Activated effector memory CD4-positive, alpha-beta T cell treated with Interleukin-2 at 50 U/mL for 16 hours (primary cell): Measurements from ENCODE around the gene RPL22.

Source experiments
- DNase-seq: peaks from one replicate; pipeline ENCODE4 v3.0.0-alpha.2; 2020

The RPL22 gene

DNA sequence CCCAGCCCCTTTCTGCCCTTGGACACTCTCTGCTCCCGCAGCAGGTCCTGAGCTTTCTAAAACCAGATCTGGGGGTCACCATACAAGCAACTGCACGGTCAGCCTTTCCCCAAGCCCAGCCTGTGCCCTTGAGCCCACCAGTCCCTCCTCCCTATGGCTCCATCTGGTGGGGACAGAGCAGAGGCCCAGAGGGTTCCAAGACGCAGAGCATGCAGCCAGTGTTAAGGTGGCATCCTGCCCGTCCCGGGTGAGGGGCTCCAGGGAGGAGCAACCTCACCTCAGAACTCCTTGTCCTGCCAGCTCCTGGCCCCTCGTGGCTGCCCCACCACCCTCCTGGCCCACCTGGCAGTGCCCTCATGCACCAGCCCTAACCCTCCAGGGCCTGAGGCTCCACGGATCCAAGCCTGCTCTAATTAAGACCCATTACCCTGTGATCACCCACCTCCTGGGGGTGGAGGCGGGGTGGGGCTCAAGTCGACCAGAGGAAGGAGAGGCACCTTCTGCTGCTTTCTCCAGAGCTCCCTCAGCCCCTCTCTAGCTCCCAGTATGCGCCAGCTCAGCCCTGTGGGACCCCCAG is 27.8 kb downstream of the RPL22 start:
- DNase-seq, result no peak

DNA sequence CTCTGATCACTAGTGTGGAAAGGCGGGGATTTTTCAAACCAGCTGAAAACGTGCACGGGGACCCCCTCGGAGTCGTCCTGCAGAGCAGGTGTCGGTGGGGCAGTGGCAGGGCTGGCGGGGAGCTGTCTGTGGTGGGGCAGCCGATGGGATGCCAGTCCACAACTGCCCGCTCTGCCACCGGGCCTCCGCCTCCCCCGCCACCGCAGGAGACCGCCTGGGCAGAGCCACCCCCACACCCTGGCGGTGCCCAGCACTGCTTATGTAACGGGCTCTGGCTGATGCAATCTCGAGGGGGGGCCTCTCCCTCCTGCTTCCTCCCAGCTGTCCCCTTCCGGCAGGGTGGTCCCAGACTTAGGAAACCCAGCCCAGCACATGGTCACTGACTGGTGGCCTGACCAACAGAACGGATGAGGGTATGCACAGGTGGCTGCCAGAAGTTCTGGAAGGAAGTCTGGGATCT is 28.6 kb downstream of the RPL22 start:
- no peak for DNase-seq

GRCh38 chr1:6170116-6170741 is 29.2 kb downstream of the RPL22 start:
- no peak for DNase-seq

DNA sequence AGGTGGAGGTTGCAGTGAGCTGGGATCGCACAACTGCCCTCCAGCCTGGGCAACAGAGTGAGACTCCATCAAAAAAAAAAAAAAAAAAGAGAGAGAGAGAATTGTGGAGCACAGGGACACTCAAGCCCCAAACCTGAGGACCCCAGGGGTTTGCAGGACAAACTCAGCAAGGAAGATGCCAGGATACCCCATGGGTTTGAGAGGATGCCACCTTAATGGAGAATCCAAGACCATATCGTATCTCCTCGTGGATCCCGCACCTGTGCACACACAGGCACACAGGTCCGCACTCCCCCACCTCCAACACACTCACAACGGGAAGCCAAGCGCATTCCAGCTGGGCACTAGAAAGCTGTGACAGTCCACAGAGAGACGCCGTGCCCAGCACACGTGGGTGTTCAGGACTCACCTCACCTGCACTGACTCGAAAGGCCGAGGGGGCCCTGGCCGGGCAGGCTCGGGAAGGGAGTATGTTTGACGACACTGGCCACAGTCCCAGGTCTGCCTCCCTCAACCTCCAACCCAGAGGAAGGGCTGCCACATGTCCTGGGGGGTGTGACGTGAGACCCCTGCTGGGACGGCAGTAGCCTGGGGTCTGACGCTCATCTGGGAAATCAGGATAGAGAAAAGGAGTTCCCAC is 30.3 kb downstream of the RPL22 start:
- DNase-seq, result no peak

GRCh38 chr1:6167391-6168303 is 31.7 kb downstream of the RPL22 start:
- DNase-seq, result no peak

- no peak for DNase-seq
These were observed 32.6 kb downstream of the RPL22 start for GRCh38 chr1:6166655-6167390.

GRCh38 chr1:6166221-6166620 is 33.2 kb downstream of the RPL22 start:
- no peak for DNase-seq

DNA sequence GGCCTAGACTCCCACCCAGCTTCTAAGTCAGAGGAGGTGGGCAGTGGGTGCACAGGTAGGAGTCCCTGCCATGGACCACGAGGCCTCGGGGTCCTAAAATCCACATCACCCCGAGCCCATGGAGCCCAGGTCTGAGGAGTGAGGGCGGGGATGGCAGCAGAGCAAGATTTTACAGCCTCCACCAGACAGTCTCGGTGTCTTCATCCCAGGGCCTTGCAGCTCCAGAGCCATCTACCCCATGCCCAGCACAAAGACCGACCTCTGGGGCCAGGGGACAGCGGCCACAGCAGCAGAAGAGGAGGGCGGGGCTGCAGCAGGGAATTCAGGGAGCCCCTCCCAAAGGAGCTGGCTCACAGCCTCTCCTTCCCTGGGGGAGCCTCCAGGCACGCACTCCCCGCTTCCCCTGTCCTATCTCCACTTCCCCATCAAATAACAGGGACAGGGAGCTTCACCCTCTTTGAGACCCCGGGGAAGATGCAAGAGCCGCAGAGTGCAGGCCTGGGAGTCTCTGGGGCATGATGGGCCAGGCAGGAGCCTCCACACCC is 33.9 kb downstream of the RPL22 start:
- DNase-seq, result no peak

- DNase-seq, result no peak
These were observed 34.4 kb downstream of the RPL22 start for GRCh38 chr1:6165027-6165426.

- DNase-seq, result no peak
These were observed 35.3 kb downstream of the RPL22 start for GRCh38 chr1:6163973-6164617.

DNA sequence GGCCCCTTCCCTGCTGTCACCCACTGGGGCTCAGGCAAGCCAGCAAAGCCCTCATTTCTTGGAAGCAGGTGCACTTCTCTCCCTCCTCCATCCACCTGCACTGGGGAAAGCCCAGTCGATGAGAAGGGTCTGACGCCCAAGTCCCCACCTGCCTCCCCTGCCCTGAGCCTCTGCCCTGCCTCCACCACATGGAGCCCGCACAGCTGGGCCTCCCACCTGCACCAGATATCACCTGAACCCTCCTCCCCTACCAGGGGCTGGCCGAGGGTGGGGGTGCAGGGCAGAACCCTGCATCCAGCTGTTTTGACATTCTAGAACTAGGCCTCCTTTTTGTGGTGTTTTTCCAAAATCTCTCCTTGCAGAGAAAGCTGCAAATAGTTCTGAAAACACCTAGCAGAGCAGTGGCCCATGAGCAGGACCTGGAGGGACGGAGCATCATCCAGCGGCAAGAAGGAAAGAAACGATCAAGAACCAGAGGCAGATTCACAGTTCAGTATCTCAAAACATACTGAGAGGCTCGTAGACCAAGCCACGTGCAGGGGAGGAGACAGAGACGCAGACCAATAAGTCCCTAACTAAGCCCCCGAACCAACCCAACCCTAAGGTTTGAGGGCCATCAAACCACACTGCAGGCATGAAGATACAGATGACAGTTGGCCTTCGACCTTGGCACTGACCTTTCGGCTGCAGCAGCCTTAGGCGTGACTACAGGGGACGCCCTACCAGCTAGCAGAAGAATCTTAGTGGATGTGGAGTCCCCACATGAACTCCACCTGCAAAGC is 36.0 kb downstream of the RPL22 start:
- no peak for DNase-seq

- DNase-seq, result no peak
These were observed 36.6 kb downstream of the RPL22 start for GRCh38 chr1:6162773-6163172.

GRCh38 chr1:6162341-6162740 is 37.1 kb downstream of the RPL22 start:
- DNase-seq, result no peak

- DNase-seq, result no peak
These were observed 41.2 kb downstream of the RPL22 start for GRCh38 chr1:6158181-6158580.

DNA sequence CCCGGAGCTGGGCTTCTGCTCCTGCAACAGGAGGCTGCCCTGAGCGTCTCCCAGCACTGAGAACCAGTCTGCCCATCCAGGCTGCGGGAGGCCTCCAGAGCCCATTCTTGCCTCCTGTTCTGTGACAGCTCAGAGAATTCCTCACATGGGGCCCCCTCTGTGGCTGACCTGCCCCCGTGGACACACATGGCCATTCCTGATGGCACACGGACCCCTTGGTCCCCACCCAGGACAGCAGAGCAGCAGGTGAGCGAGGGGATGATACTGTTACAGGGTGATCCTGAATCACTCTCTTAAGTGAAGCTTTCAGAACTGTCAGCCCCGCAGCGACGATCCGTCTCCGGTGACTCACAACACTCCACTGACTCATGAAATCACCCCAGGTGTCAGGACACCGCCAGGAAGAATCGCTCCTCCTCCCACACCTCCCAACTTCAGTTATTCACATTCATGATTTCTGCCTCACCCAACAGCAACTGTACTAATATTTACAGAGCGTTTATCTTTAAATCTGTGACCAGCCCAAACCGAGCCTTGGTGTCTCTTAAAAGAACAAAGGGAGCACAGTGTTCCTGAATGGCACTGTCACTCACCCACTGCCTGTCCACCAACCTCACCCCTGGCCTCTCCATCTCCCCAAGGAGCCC is 41.7 kb downstream of the RPL22 start:
- no peak for DNase-seq

- no peak for DNase-seq
These were observed 42.3 kb downstream of the RPL22 start for GRCh38 chr1:6157132-6157527.

GRCh38 chr1:6154525-6155319 is 44.7 kb downstream of the RPL22 start:
- no peak for DNase-seq

GRCh38 chr1:6152882-6153281 is 46.5 kb downstream of the RPL22 start:
- no peak for DNase-seq

DNA sequence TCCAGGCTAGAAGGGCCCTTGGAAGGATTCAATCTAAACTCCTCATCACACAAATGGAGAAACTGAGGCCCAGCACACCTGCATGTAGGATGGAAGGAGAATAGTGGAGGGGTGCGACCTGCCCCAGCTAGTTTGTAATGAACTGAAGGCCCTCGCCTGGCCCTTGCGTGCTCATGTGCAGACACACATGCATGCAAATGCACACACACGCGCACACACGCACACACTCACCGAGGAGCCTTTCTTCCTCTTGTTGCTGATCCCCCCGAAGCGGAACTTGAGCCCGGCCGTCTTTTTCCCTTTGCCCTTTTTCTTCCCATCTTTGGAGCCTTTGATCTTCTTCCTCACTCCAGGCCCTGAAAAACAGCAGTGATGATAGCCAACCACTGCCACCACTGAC is 47.2 kb downstream of the RPL22 start:
- no peak for DNase-seq
